Measurements from ENCODE around the gene CAMK1.
A peak's percentile ranks its signal among the peaks of the same experiment; 100 is the strongest.

CAMK1 gene

DNA sequence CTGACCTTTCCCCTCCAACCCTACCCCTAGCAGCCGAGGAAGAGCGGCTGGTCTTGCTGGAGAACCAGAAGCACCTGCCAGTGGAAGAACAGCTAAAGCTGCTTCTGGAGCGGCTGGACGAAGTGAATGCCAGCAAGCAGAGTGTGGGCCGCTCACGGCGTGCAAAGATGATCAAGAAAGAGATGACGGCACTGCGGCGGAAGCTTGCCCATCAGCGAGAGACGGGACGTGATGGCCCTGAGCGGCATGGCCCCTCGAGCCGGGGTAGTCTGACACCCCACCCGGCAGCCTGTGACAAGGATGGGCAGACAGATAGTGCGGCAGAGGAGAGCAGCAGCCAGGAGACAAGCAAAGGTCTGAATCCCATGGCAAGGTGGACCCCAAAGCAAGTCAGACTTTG is 26.2 kb downstream of the CAMK1 start:
- TF ChIP-seq, protein P1, sequence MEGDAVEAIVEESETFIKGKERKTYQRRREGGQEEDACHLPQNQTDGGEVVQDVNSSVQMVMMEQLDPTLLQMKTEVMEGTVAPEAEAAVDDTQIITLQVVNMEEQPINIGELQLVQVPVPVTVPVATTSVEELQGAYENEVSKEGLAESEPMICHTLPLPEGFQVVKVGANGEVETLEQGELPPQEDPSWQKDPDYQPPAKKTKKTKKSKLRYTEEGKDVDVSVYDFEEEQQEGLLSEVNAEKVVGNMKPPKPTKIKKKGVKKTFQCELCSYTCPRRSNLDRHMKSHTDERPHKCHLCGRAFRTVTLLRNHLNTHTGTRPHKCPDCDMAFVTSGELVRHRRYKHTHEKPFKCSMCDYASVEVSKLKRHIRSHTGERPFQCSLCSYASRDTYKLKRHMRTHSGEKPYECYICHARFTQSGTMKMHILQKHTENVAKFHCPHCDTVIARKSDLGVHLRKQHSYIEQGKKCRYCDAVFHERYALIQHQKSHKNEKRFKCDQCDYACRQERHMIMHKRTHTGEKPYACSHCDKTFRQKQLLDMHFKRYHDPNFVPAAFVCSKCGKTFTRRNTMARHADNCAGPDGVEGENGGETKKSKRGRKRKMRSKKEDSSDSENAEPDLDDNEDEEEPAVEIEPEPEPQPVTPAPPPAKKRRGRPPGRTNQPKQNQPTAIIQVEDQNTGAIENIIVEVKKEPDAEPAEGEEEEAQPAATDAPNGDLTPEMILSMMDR (IDR thresholded peaks at IDR 0.05; ENCODE audit: insufficient read depth, low read length, poor library complexity, severe bottlenecking) = no peak
- Histone ChIP-seq H3K27me3 (replicated peaks; ENCODE audit: control insufficient read depth, insufficient read depth, low read length) (no peaks in the 10 kb centered on the region), H3K4me3 (replicated peaks; ENCODE audit: low read depth, low read length) (no peak overlapping the region), H3K36me3 (ENCODE audit: control insufficient read depth, insufficient read depth, low read length) (peaks cover 65% of the 10 kb centered on the region)
- no peak for DNase-seq (ENCODE audit: extremely low read depth, insufficient read length)

GRCh38 chr3:9742560-9742959 is 27.2 kb downstream of the CAMK1 start:
- DNase-seq (ENCODE audit: extremely low read depth, insufficient read length) = no peak
- no peak overlapping the region for H3K4me3 ChIP-seq (replicated peaks; ENCODE audit: low read depth, low read length)
- TF ChIP-seq, protein P1 (IDR thresholded peaks at IDR 0.05; ENCODE audit: insufficient read depth, low read length, poor library complexity, severe bottlenecking) = no peak
- H3K36me3 ChIP-seq (ENCODE audit: control insufficient read depth, insufficient read depth, low read length) = peaks cover 67% of the 10 kb centered on the region
- no peaks in the 10 kb centered on the region for H3K27me3 ChIP-seq (replicated peaks; ENCODE audit: control insufficient read depth, insufficient read depth, low read length)

- DNase-seq (ENCODE audit: extremely low read depth, insufficient read length) = no peak
- H3K36me3 ChIP-seq (ENCODE audit: control insufficient read depth, insufficient read depth, low read length) = peaks cover 61% of the 10 kb centered on the region
- TF ChIP-seq, protein P1 (IDR thresholded peaks at IDR 0.05; ENCODE audit: insufficient read depth, low read length, poor library complexity, severe bottlenecking) = no peak
- H3K27me3 ChIP-seq (replicated peaks; ENCODE audit: control insufficient read depth, insufficient read depth, low read length) = no peaks in the 10 kb centered on the region
- H3K4me3 ChIP-seq (replicated peaks; ENCODE audit: low read depth, low read length) = no peak overlapping the region
Observed at GRCh38 chr3:9739181-9739580, 30.6 kb downstream of the CAMK1 start.

DNA sequence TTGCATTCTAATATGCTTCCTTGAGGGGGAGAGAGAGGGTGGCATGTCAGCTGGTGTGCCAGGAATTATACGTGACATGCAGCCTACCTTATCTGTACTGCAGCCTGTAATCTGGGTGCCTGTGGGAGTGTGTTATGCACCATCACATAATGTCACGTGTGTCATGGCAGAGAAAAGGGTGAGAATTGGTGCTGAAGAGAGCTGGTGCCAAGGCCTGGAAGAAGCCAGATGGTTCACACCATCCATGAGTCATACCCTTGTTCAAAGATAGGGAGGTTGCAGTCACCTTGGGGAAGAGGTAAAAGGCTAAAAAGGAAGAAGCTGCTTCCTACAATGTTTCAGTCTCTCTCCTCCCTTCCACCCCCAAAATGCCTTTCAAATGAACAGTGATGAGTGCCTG is 32.9 kb downstream of the CAMK1 start:
- no peak for DNase-seq (ENCODE audit: extremely low read depth, insufficient read length)

GRCh38 chr3:9732740-9733115 is 37.0 kb downstream of the CAMK1 start:
- DNase-seq (ENCODE audit: extremely low read depth, insufficient read length) = no peak
- TF ChIP-seq, protein P1 (IDR thresholded peaks at IDR 0.05; ENCODE audit: insufficient read depth, low read length, poor library complexity, severe bottlenecking) = no peak
- H3K27me3 ChIP-seq (replicated peaks; ENCODE audit: control insufficient read depth, insufficient read depth, low read length) = no peaks in the 10 kb centered on the region
- peak overlapping the region; percentile 95 for H3K4me3 ChIP-seq (replicated peaks; ENCODE audit: low read depth, low read length)
- peaks cover 17% of the 10 kb centered on the region for H3K36me3 ChIP-seq (ENCODE audit: control insufficient read depth, insufficient read depth, low read length)

More for the DNA sequence above, 32.9 kb downstream of the CAMK1 start:
- TF ChIP-seq, protein P1 (IDR thresholded peaks at IDR 0.05; ENCODE audit: insufficient read depth, low read length, poor library complexity, severe bottlenecking) = no peak
- Histone ChIP-seq H3K27me3 (replicated peaks; ENCODE audit: control insufficient read depth, insufficient read depth, low read length) (no peaks in the 10 kb centered on the region), H3K4me3 (replicated peaks; ENCODE audit: low read depth, low read length) (no peak overlapping the region), H3K36me3 (ENCODE audit: control insufficient read depth, insufficient read depth, low read length) (peaks cover 45% of the 10 kb centered on the region)

- TF ChIP-seq, protein P1 (IDR thresholded peaks at IDR 0.05; ENCODE audit: insufficient read depth, low read length, poor library complexity, severe bottlenecking) = no peak
- peak; percentile 55 for DNase-seq (ENCODE audit: extremely low read depth, insufficient read length)
- Histone ChIP-seq H3K4me3 (replicated peaks; ENCODE audit: low read depth, low read length) (peak overlapping the region; percentile 95), H3K36me3 (ENCODE audit: control insufficient read depth, insufficient read depth, low read length) (peaks cover 15% of the 10 kb centered on the region), H3K27me3 (replicated peaks; ENCODE audit: control insufficient read depth, insufficient read depth, low read length) (no peaks in the 10 kb centered on the region)
Observed at GRCh38 chr3:9732080-9732739, 37.5 kb downstream of the CAMK1 start.
